Measurements from ENCODE around the gene APPBP2.
"Not testable (repeated sequence)": the region's sequence is repeated elsewhere in the genome, so short reads cannot be mapped to it uniquely, and the experiment has no call there.

Gene APPBP2

DNA sequence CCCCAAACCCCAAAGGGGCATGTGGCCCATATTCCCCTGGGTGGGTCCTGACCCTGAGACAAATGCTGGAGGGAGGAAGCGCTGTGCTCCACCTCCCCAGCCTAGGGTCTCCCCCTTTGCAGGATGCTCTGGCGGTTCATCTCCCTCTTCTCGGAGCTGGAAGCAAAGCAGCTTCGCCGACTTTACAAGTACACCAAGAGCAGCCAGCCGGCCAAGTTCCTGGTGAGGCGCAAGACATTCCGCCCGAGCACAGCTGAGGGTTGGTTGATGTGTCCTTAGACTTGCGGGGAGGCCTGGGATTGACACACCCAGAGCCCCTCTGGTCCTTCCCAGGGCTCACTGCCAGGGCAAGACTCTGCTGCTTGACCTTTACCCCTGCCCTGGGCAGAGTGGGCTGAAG lies 99.4 kb downstream of the APPBP2 start:
- TF ChIP-seq, protein P1, sequence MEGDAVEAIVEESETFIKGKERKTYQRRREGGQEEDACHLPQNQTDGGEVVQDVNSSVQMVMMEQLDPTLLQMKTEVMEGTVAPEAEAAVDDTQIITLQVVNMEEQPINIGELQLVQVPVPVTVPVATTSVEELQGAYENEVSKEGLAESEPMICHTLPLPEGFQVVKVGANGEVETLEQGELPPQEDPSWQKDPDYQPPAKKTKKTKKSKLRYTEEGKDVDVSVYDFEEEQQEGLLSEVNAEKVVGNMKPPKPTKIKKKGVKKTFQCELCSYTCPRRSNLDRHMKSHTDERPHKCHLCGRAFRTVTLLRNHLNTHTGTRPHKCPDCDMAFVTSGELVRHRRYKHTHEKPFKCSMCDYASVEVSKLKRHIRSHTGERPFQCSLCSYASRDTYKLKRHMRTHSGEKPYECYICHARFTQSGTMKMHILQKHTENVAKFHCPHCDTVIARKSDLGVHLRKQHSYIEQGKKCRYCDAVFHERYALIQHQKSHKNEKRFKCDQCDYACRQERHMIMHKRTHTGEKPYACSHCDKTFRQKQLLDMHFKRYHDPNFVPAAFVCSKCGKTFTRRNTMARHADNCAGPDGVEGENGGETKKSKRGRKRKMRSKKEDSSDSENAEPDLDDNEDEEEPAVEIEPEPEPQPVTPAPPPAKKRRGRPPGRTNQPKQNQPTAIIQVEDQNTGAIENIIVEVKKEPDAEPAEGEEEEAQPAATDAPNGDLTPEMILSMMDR (IDR thresholded peaks at IDR 0.05; ENCODE audit: insufficient read depth, low read depth, low read length, missing control alignments): no peak
- no peak for DNase-seq (ENCODE audit: low read depth)
- H3K4me3 ChIP-seq (ENCODE audit: low read depth, low read length): no peak overlapping the region

DNA sequence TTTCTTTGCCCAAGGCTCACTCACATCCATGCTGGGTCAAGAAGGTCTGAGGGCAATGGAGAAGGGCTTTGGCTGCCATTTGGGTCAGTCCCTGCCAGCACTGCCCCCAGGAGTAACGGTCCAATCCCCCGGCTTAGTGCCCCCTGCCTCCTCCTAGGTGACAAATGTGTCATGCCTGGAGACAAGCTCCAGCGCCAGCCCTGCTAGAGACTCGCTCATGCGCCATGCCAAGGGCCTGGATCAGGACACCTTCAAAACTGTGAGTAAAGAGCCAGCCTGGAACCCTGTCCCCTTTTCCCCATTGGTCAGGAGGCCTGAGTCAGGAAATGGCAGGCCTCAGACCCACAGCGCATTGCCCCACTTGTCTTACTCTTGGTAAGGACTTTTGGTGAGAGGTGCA lies 100.4 kb downstream of the APPBP2 start:
- TF ChIP-seq, protein P1 (IDR thresholded peaks at IDR 0.05; ENCODE audit: insufficient read depth, low read depth, low read length, missing control alignments): no peak
- no peak overlapping the region for H3K4me3 ChIP-seq (ENCODE audit: low read depth, low read length)
- no peak for DNase-seq (ENCODE audit: low read depth)

DNA sequence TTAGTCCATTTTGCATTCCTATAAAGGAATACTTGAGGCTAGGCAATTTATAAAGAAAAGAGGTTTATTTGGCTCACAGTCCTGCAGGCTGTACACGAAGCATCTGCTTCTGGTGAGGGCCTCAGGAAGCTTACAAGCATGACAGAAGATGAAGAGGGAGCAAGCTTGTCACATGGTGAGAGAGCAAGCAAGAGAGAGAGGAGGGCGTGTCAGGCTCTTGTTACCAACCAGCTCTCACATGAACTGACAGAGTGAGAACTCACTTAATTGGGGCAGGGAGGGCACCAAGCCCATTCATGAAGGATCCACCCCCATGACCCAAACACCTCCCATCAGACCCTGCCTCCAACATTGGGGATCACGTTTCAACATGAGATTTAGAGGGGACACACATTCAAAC lies 102.2 kb downstream of the APPBP2 start:
- DNase-seq (ENCODE audit: low read depth): no peak
- TF ChIP-seq, protein P1 (IDR thresholded peaks at IDR 0.05; ENCODE audit: insufficient read depth, low read depth, low read length, missing control alignments): no peak
- no peak overlapping the region for H3K4me3 ChIP-seq (ENCODE audit: low read depth, low read length)

DNA sequence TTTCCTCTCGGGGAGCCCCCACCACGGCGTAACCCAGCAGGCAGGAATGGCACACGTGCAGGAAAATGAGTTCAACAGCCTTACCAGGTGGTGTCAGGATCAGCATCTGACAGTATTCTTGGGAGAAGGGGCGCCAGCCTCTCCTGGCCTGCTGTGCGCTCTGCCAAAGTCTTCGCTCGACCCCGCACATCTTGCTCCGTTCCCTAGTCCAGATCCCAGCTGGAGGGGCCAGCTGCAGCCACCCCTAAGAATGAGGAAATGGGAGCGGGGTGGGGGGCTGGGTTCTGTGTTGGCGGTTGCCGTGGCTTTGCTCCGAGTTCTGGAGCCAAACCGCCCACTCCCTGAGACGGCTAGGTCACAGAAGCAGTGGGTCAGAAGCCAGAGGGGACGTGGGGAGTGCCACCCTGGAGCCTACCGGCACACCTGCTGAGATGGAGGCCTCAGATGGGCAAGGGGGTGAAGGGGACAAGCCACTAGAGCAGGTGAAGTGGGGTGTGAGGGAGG lies 103.8 kb downstream of the APPBP2 start, which contains the start of gene CHCT1:
Gene CHCT1 (plus strand): TSS at position 328 of the 504 bp plus-strand sequence. CDS start 104 bp downstream, at position 432.
- TF ChIP-seq, protein P1 (IDR thresholded peaks at IDR 0.05; ENCODE audit: insufficient read depth, low read depth, low read length, missing control alignments): no peak
- H3K4me3 ChIP-seq (ENCODE audit: low read depth, low read length): peak within 1 kb of the TSS; percentile 59
- no peak for DNase-seq (ENCODE audit: low read depth)

DNA sequence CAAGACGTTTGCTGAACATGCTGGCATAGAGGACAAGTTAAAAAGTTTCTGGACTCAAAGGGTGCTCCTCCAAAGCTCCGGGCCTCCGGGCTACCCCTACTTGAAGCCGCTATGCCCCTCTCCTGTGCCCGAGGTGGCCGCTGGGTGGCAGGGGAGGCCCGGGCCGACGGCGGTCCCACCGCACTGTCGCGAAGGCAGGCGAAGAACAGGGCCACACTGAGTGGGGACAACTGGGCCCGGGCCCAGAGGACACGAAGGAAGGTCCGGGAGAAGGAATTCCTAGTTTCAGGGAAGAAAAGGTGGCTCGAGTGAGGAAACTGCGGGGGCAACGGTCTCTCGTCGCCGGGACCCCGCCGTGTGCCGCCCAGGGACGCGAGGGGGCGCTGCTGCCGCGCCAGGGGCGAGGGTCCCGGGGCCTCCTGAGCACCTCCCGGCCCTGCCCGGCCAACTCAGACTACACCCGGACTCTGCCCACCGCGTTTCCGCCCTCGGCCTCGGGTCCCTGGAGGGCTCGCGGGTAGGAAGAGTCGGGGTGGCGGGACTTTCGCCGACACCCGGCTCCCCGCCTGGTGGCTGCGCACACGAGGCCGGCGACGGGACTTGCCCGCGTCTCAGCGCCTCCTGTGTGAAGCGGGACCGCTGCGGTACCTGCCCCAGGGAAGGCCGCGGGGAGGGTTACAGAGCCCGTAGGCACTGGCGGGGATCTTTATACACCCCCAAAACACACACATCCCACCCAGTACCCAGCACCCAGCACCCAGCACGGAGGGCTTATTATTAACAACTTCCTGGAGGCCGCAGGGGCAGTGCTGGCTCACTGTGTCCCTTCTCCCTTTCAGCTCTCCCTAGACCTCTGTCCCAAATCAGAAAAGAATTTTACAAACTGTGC lies 104.5 kb downstream of the APPBP2 start:
- TF ChIP-seq, protein P1 (IDR thresholded peaks at IDR 0.05; ENCODE audit: insufficient read depth, low read depth, low read length, missing control alignments): peak; percentile 75
- peak overlapping the region; percentile 59 for H3K4me3 ChIP-seq (ENCODE audit: low read depth, low read length)

DNA sequence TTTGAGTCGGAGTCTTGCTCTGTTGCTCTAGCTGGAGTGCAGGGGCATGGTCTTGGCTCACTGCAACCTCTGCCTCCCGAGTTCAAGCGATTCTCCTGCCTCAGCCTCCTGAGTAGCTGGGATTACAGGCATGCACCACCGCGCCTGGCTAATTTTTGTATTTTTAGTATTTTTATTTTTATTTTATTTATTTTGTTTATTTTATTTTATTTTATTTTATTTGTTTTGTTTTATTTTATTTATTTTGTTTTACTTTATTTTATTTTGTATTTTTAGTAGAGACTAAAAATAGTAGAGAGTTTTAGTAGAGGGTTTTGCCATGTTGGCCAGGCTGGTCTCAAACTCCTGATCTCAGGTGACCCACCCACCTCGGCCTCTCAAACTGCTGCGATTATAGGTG lies 106.2 kb downstream of the APPBP2 start:
- not testable (repeated sequence) for DNase-seq (ENCODE audit: low read depth); H3K4me3 ChIP-seq (ENCODE audit: low read depth, low read length)

More for the DNA sequence above, 104.5 kb downstream of the APPBP2 start:
- peak; percentile 82 for DNase-seq (ENCODE audit: low read depth)

DNA sequence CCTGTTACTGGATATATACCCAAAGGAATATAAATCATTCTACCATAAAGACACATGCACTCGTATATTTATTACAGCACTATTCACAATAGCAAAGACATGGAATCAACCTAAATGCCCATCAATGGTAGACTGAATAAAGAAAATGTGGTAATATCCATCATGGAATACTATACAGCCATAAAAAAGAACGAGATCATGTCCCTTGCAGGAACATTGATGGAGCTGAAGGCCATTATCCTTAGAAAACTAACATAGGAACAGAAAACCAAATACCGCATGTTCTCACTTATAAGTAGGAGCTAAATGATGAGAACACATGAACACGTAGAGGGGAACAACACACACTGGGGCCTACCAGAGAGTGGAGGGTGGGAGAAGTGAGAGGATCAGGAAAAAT lies 107.0 kb downstream of the APPBP2 start:
- not testable (repeated sequence) for DNase-seq (ENCODE audit: low read depth); H3K4me3 ChIP-seq (ENCODE audit: low read depth, low read length)

All from GM12865 (cell line).